ENCODE measurements around the gene ZNF75A.

ZNF75A gene

GRCh38 chr16:3327514-3327913 lies 22.2 kb downstream of the ZNF75A start:
- TF ChIP-seq, protein P1, sequence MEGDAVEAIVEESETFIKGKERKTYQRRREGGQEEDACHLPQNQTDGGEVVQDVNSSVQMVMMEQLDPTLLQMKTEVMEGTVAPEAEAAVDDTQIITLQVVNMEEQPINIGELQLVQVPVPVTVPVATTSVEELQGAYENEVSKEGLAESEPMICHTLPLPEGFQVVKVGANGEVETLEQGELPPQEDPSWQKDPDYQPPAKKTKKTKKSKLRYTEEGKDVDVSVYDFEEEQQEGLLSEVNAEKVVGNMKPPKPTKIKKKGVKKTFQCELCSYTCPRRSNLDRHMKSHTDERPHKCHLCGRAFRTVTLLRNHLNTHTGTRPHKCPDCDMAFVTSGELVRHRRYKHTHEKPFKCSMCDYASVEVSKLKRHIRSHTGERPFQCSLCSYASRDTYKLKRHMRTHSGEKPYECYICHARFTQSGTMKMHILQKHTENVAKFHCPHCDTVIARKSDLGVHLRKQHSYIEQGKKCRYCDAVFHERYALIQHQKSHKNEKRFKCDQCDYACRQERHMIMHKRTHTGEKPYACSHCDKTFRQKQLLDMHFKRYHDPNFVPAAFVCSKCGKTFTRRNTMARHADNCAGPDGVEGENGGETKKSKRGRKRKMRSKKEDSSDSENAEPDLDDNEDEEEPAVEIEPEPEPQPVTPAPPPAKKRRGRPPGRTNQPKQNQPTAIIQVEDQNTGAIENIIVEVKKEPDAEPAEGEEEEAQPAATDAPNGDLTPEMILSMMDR (IDR thresholded peaks at IDR 0.05; ENCODE audit: extremely low read depth, missing control alignments): no peak
- no peak for DNase-seq (ENCODE audit: low spot score)

GRCh38 chr16:3328104-3328503 lies 22.8 kb downstream of the ZNF75A start:
- TF ChIP-seq, protein P1 (IDR thresholded peaks at IDR 0.05; ENCODE audit: extremely low read depth, missing control alignments): no peak
- DNase-seq (ENCODE audit: low spot score): no peak

DNA sequence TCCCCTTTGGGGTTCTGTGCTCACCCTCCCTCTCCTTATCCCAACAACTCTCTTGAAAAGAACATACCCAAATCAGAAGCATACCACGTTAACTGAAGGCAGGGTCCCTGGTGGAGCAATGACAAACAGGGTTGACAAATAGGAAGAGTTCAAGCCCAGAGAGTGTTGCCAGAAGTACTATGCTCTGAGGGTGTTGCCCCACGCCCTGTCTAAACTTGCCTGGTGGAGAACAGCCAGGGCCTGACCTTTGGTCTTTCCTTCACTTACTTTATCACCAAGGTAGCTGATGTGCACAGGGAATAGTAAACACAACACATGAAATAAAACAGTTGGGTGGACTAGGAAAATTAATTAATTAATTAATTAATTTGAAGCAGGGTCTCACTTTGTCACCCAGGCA lies 23.3 kb downstream of the ZNF75A start:
- TF ChIP-seq, protein P1 (IDR thresholded peaks at IDR 0.05; ENCODE audit: extremely low read depth, missing control alignments): no peak
- no peak for DNase-seq (ENCODE audit: low spot score)

GRCh38 chr16:3346041-3346440 lies 40.7 kb downstream of the ZNF75A start:
- TF ChIP-seq, protein P1 (IDR thresholded peaks at IDR 0.05; ENCODE audit: extremely low read depth, missing control alignments): no peak
- no peak for DNase-seq (ENCODE audit: low spot score)

GRCh38 chr16:3347586-3347985 lies 42.3 kb downstream of the ZNF75A start:
- no peak for DNase-seq (ENCODE audit: low spot score)
- TF ChIP-seq, protein P1 (IDR thresholded peaks at IDR 0.05; ENCODE audit: extremely low read depth, missing control alignments): no peak

DNA sequence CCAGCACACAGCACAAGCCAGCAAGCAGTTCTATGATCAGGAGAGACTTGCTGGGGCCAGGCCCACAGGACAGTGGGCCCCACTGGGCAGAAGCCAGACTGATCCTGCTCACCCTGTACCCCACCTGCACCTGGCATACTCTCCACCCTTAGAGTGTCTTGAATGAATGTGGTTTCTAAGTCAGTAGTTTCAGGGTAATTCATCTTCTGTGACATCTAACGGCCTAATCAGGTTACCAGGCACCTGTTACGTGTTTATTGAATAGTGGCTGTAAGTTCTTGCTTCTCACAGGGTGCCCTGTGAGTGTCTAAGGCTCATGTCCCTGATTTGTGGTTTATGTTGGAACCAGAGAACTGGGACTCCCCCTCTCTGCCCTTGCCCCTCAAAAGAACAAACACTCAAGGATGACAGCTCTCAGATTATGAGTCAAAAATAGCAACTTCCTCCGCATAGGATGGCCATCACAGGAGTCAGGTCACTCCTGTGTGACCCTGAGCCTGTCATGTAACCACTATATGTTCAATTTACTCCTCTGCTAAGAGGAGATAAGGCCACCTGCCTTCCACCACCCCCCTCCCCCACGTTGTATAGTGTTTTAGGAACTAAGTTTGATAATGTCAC lies 43.4 kb downstream of the ZNF75A start:
- no peak for DNase-seq (ENCODE audit: low spot score)

DNA sequence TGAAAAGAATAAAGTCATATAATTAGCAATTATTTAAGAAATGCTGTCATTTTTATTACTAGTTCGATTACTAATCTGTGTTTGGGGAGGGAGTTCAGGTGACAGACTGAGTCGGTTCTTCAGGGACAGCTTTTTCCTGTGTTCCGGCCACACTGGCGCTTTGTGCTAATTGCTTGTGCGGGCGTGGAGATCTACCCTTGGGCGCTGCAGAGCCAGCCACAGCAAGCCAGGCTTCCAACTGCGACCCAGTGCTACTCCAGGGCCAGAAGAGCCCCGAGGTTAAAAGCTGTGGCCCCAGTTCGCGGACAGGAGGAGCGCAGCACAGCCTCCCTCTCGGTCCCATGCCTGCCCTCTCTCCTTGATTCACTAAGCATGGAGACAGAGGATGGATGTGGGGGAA lies 43.9 kb downstream of the ZNF75A start:
- no peak for DNase-seq (ENCODE audit: low spot score)
- TF ChIP-seq, protein P1 (IDR thresholded peaks at IDR 0.05; ENCODE audit: extremely low read depth, missing control alignments): no peak

More for the DNA sequence above, 43.4 kb downstream of the ZNF75A start:
- TF ChIP-seq, protein P1 (IDR thresholded peaks at IDR 0.05; ENCODE audit: extremely low read depth, missing control alignments): no peak

Data from GM20000 (cell line).